IPS DF 19.7 (cell line): ENCODE results near the gene CLIP4.

Source experiments
- DNase-seq: peaks from one replicate; pipeline ENCODE4 v3.0.0-alpha.2; 2013; ENCODE audit warnings: low read depth, low spot score

The CLIP4 gene

DNA sequence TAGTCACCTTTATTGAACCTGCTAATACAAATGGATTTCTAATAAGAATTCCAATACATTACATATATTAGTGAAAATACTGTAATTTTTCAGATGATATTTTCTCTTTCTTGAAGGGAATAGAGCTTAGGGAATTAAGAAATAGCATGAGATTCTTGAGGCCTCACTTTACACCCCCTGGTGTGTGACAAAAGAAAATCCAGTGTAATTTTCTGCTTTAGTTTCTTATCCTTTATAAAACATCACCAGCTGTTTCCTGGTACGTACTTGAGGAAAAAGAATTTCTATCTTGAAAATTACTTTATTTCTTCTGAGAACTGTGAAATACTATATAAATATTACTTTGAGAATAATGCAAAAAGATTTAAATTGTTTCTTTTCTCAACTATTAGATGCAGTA, 71.6 kb downstream of the CLIP4 start:
- DNase-seq: no peak

DNA sequence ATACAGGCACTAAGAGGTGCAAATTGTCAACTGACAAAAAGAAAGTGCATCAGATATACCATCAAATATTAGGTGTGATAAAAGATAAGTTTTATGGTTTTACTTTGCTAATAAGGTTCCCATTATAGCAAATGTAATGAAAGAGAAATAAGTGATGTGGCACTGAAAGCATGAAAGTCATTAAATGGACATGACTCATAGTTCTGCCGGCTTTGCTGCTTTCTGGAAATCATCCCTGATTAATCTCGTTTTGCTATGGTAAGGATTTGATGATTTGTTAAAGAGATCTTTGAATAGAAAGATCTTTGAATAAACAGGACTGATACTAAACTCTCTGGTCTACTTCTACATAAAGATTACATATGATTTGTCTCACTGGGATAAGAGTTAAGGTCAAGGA, 72.7 kb downstream of the CLIP4 start:
- DNase-seq: no peak

DNA sequence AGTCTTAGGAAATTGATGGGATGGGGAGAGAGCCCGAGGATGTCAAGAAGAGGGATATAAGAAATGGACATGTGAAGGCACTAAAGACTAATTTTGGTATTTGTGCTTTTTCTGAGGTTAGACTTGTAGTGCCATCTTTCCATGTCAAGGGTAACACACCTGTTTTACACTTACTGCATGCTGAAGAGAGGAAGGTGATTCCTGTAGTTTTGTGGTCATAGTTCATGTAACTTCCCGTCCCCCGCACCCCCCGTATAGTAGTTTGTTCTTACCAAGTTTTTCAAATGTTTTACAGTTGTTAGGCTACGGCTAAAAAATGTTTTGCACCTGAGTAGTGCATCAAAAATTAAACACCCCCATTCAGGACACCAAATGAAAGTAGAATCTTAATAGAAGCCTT, 73.8 kb downstream of the CLIP4 start:
- DNase-seq: no peak

GRCh38 chr2:29191817-29192216, 76.6 kb downstream of the CLIP4 start:
- DNase-seq: no peak

GRCh38 chr2:29192526-29192925, 77.3 kb downstream of the CLIP4 start:
- no peak for DNase-seq

- no peak for DNase-seq
These were observed 77.9 kb downstream of the CLIP4 start for GRCh38 chr2:29193111-29193510.

- no peak for DNase-seq
These were observed 78.5 kb downstream of the CLIP4 start for GRCh38 chr2:29193681-29194080.

DNA sequence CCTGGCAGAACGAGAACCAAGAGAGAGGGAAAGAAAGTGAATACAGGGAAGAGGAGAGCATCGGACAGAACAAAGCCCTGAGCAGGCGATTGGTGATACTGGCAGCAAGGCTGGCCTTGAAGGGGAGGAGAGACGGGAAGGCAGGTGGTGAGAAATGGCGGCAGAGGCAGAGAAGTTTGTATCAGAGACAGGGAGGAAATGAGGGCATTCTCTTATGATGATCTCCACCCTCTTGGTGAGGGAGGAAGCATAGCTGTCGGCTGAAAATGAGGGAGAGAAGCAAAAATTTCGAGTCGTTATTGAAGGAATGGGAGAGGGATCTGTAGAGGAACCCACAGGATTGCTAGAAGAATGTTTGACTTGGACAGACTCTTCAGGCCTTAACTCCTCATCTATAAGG, 80.6 kb downstream of the CLIP4 start:
- no peak for DNase-seq

GRCh38 chr2:29196792-29197788, 81.9 kb downstream of the CLIP4 start:
- DNase-seq: no peak

GRCh38 chr2:29201979-29202378, 86.8 kb downstream of the CLIP4 start:
- DNase-seq: no peak

DNA sequence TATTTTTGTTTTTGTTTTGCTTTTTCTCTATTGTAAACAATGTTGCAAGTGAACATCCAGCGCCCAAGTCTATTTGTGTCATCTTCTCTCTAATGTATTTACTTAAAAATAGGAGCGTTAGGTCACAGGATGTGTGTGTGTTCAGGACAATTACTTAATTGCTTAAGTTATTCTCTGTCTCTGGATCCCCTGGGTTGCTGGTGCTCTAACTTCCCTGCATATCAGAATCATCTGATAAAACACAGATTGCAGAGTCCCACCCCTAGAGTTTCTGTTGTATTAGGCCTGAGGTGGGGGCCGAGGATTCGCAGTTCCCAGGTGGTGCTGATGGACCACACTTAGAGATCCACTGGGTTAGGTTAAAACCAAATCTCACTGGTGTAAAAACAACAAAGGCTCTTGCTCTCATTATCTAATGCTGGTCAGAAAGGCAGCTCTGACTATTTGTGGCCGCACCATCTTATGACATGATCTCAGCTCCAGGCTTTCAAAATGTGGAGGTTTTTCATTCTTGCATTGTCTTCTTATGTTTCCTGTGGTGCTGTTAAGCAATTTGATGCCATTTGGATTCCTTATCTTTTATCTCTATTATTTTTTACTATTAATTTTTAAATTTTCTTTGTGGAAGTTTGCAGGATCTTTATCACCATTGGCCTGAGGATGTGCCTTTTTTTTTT, 87.7 kb downstream of the CLIP4 start:
- no peak for DNase-seq

- DNase-seq: no peak
These were observed 91.7 kb downstream of the CLIP4 start for GRCh38 chr2:29206941-29207340.

DNA sequence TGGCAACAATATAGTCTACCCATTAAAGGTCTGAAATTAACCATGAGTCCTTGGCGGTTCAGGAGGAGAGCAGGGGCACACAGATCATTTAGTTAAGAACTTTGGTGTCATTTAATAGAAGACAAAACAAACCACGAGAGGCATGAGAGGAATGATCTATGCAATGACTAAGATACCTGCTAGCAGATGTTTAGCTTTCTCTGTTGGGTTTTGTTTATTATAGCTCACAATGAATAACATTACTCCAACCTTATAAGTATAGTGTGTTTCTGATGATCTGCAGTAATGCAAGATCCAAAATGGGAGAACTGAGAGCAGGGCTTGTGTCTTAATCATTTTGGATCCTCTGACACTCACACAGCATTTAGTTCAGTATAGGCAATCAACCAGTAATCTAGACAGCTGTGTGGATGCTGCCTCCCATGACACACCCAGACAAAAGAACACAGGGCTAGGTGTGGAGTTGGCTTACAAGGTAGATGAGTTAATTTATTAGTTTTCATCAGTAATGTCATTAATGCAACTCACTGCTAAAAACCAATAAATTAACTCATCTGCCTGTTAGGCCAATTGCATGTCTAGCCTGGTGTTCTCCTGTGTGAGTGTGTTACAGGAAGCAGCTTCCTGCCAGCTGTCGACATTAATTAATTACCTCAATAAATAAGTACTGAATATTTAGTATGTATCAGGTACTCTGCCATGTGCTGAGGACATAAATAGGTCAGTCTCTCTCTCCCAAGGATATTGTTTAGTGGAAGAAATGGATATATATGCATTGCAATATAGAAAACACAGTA, 92.3 kb downstream of the CLIP4 start:
- DNase-seq: no peak

DNA sequence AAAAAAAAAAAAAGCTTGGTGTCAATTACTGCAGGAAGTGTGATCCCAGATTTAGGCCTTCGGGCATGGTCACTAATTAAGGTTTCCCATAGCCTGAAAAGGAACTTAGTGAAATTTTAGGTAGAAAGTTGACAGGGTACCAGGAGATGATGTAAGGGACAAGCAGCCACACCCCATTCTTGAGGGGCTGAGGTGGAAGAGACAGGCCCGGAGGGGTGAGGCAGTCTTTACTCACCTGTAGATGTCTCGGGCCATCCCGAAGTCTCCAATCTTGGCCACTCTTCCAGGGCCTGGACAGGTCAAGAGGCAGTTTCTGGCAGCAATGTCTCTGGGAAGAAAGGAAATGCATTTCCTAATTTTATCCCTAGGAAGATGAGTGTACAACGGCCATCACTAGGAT, 94.3 kb downstream of the CLIP4 start:
- no peak for DNase-seq

DNA sequence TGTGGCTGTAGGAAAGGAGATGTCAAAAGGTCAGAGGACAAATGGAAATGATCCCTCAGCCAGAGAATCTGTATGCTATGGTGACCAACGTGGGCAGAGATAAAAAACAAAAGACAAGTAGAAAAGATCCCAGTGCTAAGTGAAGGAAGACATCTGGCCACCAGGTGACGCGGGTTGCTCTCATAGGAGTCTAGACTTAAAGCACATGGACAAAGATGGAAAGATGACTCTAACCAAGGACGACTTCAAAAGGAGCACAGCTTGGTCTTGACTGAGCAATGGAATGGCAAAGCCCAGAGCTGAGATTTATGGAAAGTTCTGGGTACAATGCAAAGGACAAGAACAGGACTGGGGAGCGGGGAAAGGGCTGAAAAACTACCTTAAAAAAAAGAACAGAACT, 96.8 kb downstream of the CLIP4 start:
- no peak for DNase-seq

DNA sequence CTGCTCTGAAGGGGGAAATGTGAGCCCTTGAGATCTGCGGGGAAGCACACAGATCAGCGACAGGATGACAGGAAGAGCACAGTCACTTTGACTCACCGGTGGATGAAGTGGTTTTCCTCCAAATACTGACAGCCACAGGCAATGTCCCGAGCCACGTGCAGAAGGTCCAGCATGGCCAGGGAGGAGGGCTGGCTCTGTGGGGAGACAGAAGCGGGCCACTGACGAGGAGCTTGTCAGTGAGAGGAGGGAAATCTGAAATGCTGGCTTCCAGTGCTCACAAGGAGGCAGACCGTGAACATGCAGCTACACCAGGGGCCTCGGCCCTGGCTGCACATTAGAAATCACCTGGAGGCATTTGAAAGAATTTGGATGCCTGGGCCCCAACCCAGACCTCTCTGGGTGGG, 98.7 kb downstream of the CLIP4 start:
- DNase-seq: no peak

GRCh38 chr2:29215073-29215472, 99.9 kb downstream of the CLIP4 start:
- no peak for DNase-seq

DNA sequence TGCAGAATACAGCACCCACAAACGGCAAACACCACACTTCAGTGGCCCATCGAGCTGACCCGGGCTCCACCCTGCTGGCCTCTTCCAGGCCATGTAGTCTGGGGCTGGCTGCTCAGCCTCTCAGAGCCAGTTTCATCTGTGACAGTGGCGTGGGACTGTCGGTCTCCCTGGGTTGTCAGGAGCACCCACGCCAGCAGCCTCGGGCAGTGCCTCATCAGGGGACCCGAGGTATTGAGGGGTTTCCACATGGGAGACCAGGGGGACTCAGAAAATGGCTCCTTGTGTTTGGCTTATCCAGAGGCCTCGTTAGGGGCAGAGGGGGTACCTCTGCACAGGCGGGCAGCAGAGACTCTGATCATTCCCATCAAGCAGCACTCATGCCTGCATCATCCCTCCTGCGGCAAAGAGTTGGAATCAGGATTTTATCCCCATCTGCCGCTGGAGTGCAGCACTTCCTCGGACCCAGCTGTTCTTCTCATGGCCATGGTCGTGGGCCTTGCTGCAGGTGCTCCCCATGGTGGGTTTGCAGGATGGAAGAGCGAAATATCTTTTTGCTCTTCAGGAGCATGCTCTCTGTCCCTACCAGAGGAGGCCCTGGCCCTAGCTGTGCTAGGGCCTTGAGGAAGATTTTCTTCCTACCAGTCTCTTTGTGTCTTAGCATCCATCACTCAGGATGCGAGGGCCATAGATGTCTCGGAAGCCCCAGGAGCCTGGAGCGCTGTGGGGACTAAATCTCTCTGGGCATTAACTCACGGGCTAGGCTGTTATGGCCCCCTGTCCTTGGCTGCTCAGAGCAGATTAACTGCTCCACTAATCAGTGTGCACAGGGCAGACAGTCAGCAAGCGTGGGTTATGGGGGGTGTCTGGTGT, 100.8 kb downstream of the CLIP4 start:
- no peak for DNase-seq

GRCh38 chr2:29216609-29216909, 101.3 kb downstream of the CLIP4 start:
- DNase-seq: no peak

DNA sequence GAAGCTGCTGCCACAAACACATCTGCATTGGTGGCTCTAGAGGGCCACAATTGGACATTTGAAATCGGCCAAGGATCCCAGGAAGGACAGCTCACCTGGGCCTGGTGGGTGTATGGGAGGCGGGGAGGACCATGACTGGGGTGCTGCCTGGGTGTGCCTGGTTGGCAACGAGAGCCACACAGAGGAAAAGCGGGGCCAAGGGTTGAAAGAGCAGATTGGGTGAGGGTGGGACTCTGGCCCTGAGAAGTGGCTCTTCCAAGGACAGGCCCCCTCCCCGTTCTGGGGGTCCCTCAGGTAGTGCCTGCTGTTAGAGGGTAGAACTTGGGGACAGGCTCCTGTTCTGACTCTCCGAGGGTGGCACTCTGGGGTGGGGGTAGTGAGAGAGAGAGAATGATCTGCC, 102.9 kb downstream of the CLIP4 start:
- DNase-seq: no peak

DNA sequence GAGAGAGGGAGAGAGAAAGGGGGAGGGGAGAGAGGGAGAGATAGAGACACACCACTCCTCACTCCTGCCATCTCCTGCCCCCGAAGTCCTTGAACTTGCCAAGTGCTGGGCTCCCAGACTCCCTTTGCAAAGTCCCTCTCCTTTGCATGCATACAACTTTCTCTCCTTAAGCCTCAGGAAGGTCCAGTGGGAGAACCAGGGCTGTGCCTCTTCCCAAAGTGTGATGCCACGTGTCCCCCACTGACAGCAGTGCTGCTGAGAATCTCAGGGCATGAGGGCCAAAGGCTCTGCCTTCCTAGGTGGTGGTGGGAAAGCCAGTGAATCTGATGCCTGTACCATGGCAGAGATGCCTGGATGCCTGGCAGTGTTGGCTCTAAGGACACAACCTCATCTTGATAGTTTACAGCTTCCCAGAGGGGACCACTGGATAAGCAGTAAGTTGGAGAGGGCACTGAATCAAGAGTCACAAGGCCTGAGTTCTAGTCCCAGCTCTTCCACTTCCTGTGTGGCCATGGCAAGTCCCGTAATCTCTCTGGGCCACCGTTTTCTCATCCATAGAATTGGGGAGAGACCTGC, 103.4 kb downstream of the CLIP4 start:
- DNase-seq: no peak
